GM10266 (cell line): ENCODE data around the gene C7.

ENCODE experiments used
- DNase-seq: peaks from one replicate; pipeline ENCODE4 v3.0.0; 2012; ENCODE audit errors: extremely low spot score
- CTCF ChIP-seq: IDR thresholded peaks from 2 replicates; pipeline ENCODE4 v1.5.1; 2012; ENCODE audit warnings: mild to moderate bottlenecking, low read depth; ENCODE audit not compliant: control insufficient read depth, insufficient read depth; ENCODE audit errors: missing control alignments

The C7 gene

GRCh38 chr5:40991168-40991980 lies 82.1 kb downstream of the C7 start:
- DNase-seq, result no peak
- TF ChIP-seq CTCF, result no peak

DNA sequence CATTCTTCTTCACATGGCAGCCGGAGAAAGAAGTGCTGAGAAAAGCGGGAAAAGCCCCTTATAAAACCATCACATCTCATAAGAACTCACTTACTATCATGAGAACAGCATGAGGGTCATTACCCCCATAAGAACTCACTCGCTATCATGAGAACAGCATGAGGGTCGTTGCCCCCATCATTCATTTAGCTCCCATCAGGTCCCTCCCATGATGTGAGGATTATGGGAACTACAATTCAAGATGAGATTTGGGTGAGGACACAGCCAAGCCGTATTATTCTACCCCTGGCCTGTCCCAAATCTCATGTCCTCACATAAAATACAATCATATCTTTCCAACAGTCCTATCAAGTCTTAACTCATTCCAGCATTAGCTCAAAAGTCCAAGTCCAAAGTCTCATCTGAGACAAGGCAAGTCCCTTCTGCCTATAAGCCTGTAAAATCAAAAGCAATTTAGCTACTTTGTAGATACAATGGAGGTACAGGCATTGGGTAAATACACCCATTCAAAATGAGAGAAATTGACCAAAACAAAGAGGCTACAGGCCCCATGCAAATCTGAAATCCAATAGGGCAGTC lies 82.8 kb downstream of the C7 start:
- TF ChIP-seq CTCF, result no peak
- DNase-seq, result no peak

GRCh38 chr5:40995801-40996586 lies 86.7 kb downstream of the C7 start:
- TF ChIP-seq CTCF, result no peak
- DNase-seq, result no peak

GRCh38 chr5:40999142-40999541 lies 89.8 kb downstream of the C7 start:
- no peak for DNase-seq
- TF ChIP-seq CTCF, result no peak

GRCh38 chr5:40999966-41000365 lies 90.7 kb downstream of the C7 start:
- no peak for TF ChIP-seq CTCF
- no peak for DNase-seq

- no peak for DNase-seq
- no peak for TF ChIP-seq CTCF
Measured at GRCh38 chr5:41003670-41004376, 94.5 kb downstream of the C7 start.
